HL-60 (cell line): ENCODE measurements around the gene FOXL2NB.

Source experiments
- DNase-seq, 2 experiments: peaks; one replicate each; pipeline ENCODE4 v3.0.0-alpha.2; 2010 to 2020; ENCODE audit warnings: low read depth in 1 of 2, low spot score in 1 of 2
- H3K27ac ChIP-seq: fragments of 250-450 bp; sonication (Bioruptor Pico); replicated peaks from 2 replicates; pipeline ENCODE4 v1.5.1; 2020; ENCODE audit warnings: mild to moderate bottlenecking, moderate library complexity
- H3K27me3 ChIP-seq: fragments of 250-450 bp; sonication (Bioruptor Pico); 2 replicates; pipeline ENCODE4 v1.5.1; 2021; ENCODE audit warnings: mild to moderate bottlenecking, moderate library complexity; ENCODE audit not compliant: insufficient read depth, poor library complexity, severe bottlenecking
- H3K4me3 ChIP-seq: replicated peaks from 2 replicates; pipeline ENCODE4 v1.5.1; 2011; ENCODE audit warnings: mild to moderate bottlenecking, control low read depth, low read length; ENCODE audit not compliant: insufficient read depth
- CTCF ChIP-seq: IDR thresholded peaks from one replicate; pipeline ENCODE4 v1.5.1; 2011; ENCODE audit warnings: low read length, control low read depth, inconsistent platforms; ENCODE audit not compliant: insufficient read depth
- GABPA ChIP-seq: IDR thresholded peaks from 2 replicates; pipeline ENCODE4 v1.6.1; 2012; ENCODE audit warnings: low read depth
- POLR2AphosphoS5 ChIP-seq: IDR thresholded peaks from 2 replicates; pipeline ENCODE4 v1.6.1; 2012; ENCODE audit warnings: low read depth
- REST ChIP-seq: IDR thresholded peaks from 2 replicates; pipeline ENCODE4 v1.6.1; 2012; ENCODE audit warnings: low read depth; ENCODE audit not compliant: insufficient replicate concordance
- SPI1 ChIP-seq: IDR thresholded peaks from 2 replicates; pipeline ENCODE4 v1.6.1; 2012; ENCODE audit warnings: low read depth, mild to moderate bottlenecking, borderline replicate concordance

The FOXL2NB gene

GRCh38 chr3:138933068-138933668, 13.8 kb upstream of the FOXL2NB start:
- no peak for DNase-seq
- TF ChIP-seq GABPA: no peak
- no peak for TF ChIP-seq POLR2AphosphoS5
- TF ChIP-seq CTCF: no peak
- TF ChIP-seq SPI1: no peak
- no peak for TF ChIP-seq REST
- peaks cover 38% of the 10 kb centered on the region for H3K27me3 ChIP-seq

GRCh38 chr3:138933981-138934691, 12.9 kb upstream of the FOXL2NB start:
- Histone ChIP-seq H3K27me3 (peaks cover 46% of the 10 kb centered on the region), H3K4me3 (no peak overlapping the region), H3K27ac (no peak overlapping the region)
- no peak for DNase-seq
- TF ChIP-seq REST (no peak), GABPA (no peak)

More at GRCh38 chr3:138933068-138933668, 13.8 kb upstream of the FOXL2NB start:
- no peak overlapping the region for H3K27ac ChIP-seq
- H3K4me3 ChIP-seq: no peak overlapping the region

GRCh38 chr3:138935505-138935862, 11.5 kb upstream of the FOXL2NB start:
- Histone ChIP-seq H3K4me3 (no peak overlapping the region), H3K27me3 (peaks cover 58% of the 10 kb centered on the region), H3K27ac (no peak overlapping the region)
- no peak for DNase-seq
- no peak for TF ChIP-seq POLR2AphosphoS5

GRCh38 chr3:138935863-138936740, 10.9 kb upstream of the FOXL2NB start:
- peak in 1 of 2 experiments; percentile 54 for DNase-seq
- Histone ChIP-seq H3K4me3 (peak overlapping the region; percentile 43), H3K27ac (no peak overlapping the region), H3K27me3 (peaks cover 64% of the 10 kb centered on the region)
- TF ChIP-seq SPI1 (no peak), POLR2AphosphoS5 (no peak), GABPA (no peak), REST (no peak), CTCF (peak; percentile 82)
